ENCODE measurements around the gene CABYR.

Gene CABYR

DNA sequence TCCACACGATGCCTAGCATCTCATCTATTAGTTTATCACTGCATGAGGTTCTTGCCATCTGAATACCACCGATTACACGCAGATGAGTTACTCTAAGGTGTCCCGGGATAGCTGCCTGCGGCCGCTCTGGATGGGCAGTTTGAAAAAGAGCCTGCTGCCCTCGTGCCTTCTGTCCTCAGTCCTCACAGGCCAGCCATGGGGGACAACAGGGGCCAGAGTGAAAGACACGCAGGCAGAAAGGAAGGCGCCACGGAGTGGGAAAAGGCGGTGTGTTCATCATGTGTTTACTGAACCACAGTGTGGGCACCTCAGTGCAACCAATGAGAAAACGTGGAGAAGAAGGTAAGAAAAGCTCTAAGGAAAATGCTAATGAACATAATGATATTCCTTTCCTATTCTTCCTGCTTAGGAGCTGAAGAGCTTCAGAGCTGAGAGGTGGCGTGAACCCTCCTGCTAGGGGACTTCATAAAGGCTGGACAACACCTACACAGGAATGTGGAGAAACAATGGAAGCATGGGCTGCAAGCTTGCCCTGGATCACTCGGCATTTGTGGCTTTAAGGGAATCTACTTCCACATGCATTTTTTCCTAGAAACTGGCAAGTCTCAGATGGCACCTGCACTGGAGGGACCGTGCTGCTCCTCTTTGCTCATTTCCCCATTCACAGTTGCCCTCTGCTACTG, 50.9 kb downstream of the CABYR start:
- no peak overlapping the region for H3K4me3 ChIP-seq
- intact Hi-C loops (cut with DNase I; ENCODE audit: low total_unique reads): no loop called here
- peaks cover 0 to 15% (median 3%) of the 10 kb centered on the region in 4 donors for H3K4me1 ChIP-seq
- H3K9me3 ChIP-seq: no peaks in the 10 kb centered on the region
- peaks cover 0 to 10% (median 4%) of the 10 kb centered on the region in 3 donors for H3K36me3 ChIP-seq
- H3K27ac ChIP-seq: no peak overlapping the region
- TF ChIP-seq, protein P1, sequence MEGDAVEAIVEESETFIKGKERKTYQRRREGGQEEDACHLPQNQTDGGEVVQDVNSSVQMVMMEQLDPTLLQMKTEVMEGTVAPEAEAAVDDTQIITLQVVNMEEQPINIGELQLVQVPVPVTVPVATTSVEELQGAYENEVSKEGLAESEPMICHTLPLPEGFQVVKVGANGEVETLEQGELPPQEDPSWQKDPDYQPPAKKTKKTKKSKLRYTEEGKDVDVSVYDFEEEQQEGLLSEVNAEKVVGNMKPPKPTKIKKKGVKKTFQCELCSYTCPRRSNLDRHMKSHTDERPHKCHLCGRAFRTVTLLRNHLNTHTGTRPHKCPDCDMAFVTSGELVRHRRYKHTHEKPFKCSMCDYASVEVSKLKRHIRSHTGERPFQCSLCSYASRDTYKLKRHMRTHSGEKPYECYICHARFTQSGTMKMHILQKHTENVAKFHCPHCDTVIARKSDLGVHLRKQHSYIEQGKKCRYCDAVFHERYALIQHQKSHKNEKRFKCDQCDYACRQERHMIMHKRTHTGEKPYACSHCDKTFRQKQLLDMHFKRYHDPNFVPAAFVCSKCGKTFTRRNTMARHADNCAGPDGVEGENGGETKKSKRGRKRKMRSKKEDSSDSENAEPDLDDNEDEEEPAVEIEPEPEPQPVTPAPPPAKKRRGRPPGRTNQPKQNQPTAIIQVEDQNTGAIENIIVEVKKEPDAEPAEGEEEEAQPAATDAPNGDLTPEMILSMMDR (IDR thresholded peaks at IDR 0.05): no peak
- no peaks in the 10 kb centered on the region for H3K27me3 ChIP-seq
- DNase-seq: no peak

DNA sequence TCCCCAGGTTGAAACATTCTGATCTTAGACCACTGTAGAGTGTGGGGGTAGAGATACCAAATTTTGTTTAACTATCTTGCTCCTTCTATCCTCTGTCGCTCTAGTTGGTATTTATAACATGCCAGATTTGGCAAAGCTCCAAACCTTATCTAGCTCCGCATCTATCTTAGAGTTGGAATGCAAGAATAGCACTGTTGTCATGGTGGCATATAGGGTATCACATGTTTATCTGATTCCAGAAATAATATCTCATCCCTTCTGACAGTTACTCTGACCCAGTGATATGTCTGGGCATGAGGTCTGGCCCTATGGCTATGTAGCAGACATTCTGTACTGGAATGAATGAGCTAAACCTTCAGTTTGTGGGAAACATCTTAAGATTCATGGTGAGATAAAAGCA, 51.7 kb downstream of the CABYR start:
- Histone ChIP-seq H3K27ac (no peak overlapping the region), H3K4me1 (peaks cover 0 to 15% (median 3%) of the 10 kb centered on the region in 4 donors), H3K36me3 (peaks cover 0 to 6% (median 3%) of the 10 kb centered on the region in 3 donors), H3K9me3 (no peaks in the 10 kb centered on the region), H3K4me3 (no peak overlapping the region), H3K27me3 (no peaks in the 10 kb centered on the region)
- TF ChIP-seq, protein P1 (IDR thresholded peaks at IDR 0.05): no peak
- intact Hi-C loops (cut with DNase I; ENCODE audit: low total_unique reads): no loop called here
- DNase-seq: no peak

DNA sequence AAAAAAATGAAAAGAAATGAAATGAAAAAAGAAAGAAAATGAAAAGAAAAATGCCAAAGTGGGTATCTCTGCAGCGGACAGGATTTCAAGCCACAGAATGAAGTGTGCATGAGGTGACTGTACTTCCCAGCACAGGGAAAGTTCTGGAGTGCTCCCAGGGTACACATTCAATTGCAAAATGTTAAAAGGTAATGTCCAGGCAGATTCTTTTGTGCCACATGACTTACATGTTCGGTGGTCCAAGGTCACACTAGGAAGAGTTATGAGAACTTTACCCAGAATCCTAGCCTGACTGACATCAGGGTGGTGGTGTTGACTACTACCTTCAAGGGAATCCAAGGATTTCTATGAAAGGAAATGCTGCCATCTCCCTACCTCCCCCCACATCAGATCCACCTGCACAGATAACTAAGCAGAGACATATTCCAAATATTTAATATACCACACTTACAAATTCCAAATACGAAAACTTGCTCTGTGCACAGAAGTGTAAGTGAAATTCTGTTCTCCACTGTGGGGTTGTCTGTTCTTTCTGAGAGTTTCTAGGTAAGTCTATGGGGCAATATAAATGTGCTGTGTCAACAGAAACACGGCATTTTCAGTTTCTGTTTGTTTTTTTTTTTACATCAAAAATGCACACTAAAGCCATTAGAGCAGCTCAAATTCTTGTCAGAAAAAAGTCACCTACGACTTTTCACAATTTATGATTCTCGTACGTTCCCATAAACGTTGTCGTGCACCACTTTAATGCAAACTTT, 56.6 kb downstream of the CABYR start:
- no peaks in the 10 kb centered on the region for H3K27me3 ChIP-seq
- DNase-seq: no peak
- H3K4me3 ChIP-seq: no peak overlapping the region
- TF ChIP-seq, protein P1 (IDR thresholded peaks at IDR 0.05): no peak
- peaks cover 0 to 6% (median 0%) of the 10 kb centered on the region in 3 donors for H3K36me3 ChIP-seq
- intact Hi-C loops (cut with DNase I; ENCODE audit: low total_unique reads): no loop called here
- no peaks in the 10 kb centered on the region for H3K9me3 ChIP-seq
- no peak overlapping the region for H3K27ac ChIP-seq
- peaks cover 0 to 18% (median 0%) of the 10 kb centered on the region in 4 donors for H3K4me1 ChIP-seq

- no peak overlapping the region for H3K27ac ChIP-seq
- intact Hi-C loops (cut with DNase I; ENCODE audit: low total_unique reads): no loop called here
- no peaks in the 10 kb centered on the region for H3K9me3 ChIP-seq
These were observed 57.9 kb downstream of the CABYR start for GRCh38 chr18:24196764-24197163.

GRCh38 chr18:24197412-24197811, 58.5 kb downstream of the CABYR start:
- Histone ChIP-seq H3K27me3 (no peaks in the 10 kb centered on the region), H3K4me1 (peaks cover 0 to 19% (median 3%) of the 10 kb centered on the region in 4 donors), H3K27ac (no peak overlapping the region), H3K9me3 (no peaks in the 10 kb centered on the region), H3K36me3 (peaks cover 0 to 6% (median 0%) of the 10 kb centered on the region in 3 donors), H3K4me3 (no peak overlapping the region)
- DNase-seq: no peak
- TF ChIP-seq, protein P1 (IDR thresholded peaks at IDR 0.05): no peak
- intact Hi-C loops (cut with DNase I; ENCODE audit: low total_unique reads): no loop called here

More at GRCh38 chr18:24196764-24197163, 57.9 kb downstream of the CABYR start:
- Histone ChIP-seq H3K4me1 (peaks cover 0 to 19% (median 3%) of the 10 kb centered on the region in 4 donors), H3K36me3 (peaks cover 0 to 6% (median 0%) of the 10 kb centered on the region in 3 donors), H3K4me3 (no peak overlapping the region), H3K27me3 (no peaks in the 10 kb centered on the region)
- no peak for DNase-seq
- TF ChIP-seq, protein P1 (IDR thresholded peaks at IDR 0.05): no peak

Data from tibial artery (tissue), 4 donors.